ENCODE measurements around the gene HOPX. TPM values are rescaled to one million over a fixed set of nuclear protein-coding genes. Genes with fewer than 3 reads are reported as not detected.

Gene HOPX
- total and polyA plus RNA-seq, 10 donors: 6.0 to 26.0 (median 8.0) TPM

DNA sequence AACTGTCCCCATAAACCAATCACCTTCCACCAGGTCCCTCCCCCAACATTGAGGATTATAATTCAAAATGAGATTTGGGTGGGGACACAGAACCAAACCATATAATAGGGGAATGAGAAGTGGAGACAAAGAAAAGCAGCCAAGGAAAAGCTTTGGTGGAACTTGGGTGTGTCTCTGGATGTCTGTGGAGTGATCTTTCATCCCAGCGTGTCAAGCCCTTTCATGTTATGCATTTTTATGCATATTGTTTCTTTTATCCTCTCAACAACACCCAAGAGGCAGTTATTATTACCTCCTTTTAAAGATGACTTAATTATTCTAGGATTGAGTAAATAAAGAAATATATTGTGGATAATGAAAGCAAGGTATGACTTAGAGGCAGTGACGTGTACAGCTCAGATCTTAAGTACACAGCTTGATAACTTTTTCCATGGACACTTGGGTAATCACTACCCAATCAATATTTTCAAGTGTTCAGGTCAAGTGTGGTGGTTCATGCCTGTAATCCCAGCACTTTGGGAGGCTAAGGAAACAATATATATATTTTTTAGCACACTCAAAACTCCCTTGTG is 42.6 kb upstream of the HOPX start:
- Histone ChIP-seq H3K36me3 (no peaks in the 10 kb centered on the region), H3K27ac (no peak overlapping the region), H3K9me3 (no peaks in the 10 kb centered on the region), H3K27me3 (replicated peaks in 1 of 7) (no peaks in the 10 kb centered on the region), H3K4me3 (no peak overlapping the region), H3K4me1 (no peaks in the 10 kb centered on the region)
- DNase-seq: no peak
- no peak for TF ChIP-seq POLR2A (IDR thresholded peaks at IDR 0.05)
- no peak for TF ChIP-seq POLR2AphosphoS5 (IDR thresholded peaks at IDR 0.05)
- TF ChIP-seq, protein P1, sequence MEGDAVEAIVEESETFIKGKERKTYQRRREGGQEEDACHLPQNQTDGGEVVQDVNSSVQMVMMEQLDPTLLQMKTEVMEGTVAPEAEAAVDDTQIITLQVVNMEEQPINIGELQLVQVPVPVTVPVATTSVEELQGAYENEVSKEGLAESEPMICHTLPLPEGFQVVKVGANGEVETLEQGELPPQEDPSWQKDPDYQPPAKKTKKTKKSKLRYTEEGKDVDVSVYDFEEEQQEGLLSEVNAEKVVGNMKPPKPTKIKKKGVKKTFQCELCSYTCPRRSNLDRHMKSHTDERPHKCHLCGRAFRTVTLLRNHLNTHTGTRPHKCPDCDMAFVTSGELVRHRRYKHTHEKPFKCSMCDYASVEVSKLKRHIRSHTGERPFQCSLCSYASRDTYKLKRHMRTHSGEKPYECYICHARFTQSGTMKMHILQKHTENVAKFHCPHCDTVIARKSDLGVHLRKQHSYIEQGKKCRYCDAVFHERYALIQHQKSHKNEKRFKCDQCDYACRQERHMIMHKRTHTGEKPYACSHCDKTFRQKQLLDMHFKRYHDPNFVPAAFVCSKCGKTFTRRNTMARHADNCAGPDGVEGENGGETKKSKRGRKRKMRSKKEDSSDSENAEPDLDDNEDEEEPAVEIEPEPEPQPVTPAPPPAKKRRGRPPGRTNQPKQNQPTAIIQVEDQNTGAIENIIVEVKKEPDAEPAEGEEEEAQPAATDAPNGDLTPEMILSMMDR (IDR thresholded peaks at IDR 0.05 in 8 of 11, conservative IDR thresholded peaks at IDR 0.05 in 3 of 11): no peak
- intact Hi-C loops (cut with DNase I; ENCODE audit: low total_unique reads): no loop called here
- WGBS, 5 donors: 68 to 80% (median 79%) methylated on average over 2 of the region's 2 CpGs

DNA sequence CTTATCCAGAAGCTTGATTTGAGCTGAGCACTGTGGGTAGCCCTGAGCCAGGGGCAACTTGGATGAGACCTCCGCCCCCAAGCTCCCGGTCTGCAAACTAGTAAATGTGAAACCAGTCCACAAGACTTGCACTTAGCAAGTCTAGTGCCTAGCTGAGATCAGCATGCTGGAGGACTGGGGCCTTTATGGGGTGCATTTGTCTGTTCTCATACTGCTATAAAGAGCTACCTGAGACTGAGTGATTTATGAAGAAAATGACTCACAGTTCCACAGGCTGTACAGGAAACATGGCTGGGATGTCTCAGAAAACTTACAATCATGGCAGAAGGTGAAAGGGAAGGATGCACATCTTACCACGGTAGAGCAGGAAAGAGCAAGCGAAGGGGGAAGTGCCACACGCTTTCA is 42.1 kb upstream of the HOPX start:
- no peak for TF ChIP-seq POLR2AphosphoS5 (IDR thresholded peaks at IDR 0.05)
- H3K36me3 ChIP-seq: no peaks in the 10 kb centered on the region
- no peaks in the 10 kb centered on the region for H3K4me1 ChIP-seq
- intact Hi-C loops (cut with DNase I; ENCODE audit: low total_unique reads): no loop called here
- no peaks in the 10 kb centered on the region for H3K27me3 ChIP-seq (replicated peaks in 1 of 7)
- no peak overlapping the region for H3K4me3 ChIP-seq
- H3K9me3 ChIP-seq: no peaks in the 10 kb centered on the region
- no peak overlapping the region for H3K27ac ChIP-seq
- WGBS, 5 donors: 43 to 61% (median 56%) methylated on average over 5 of the region's 5 CpGs
- no peak for DNase-seq

DNA sequence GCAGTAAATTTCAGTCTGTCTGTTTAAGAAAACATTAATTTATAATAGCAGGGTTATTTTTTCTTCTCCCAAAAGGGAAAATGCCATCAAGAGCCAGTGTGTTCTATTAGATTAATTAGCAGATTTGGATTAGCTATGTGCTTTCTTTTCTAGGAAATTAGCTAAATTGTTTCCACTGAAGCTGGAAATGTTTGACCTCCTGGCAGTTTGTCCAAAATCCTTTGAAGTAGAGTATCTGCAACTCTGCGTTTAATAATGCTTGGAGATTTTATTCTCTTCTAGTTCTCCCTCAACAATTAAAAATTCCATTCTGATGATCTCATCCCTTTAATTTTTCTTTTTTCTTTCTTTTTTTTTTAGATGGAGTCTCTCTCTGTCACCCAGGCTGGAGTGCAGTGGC is 27.1 kb upstream of the HOPX start:
- DNase-seq: no peak
- Histone ChIP-seq H3K27me3 (replicated peaks in 1 of 7) (no peaks in the 10 kb centered on the region), H3K4me3 (no peak overlapping the region), H3K4me1 (peaks cover 0 to 9% (median 0%) of the 10 kb centered on the region in 6 donors), H3K27ac (no peak overlapping the region), H3K36me3 (no peaks in the 10 kb centered on the region), H3K9me3 (peaks cover 0 to 14% (median 0%) of the 10 kb centered on the region in 8 donors)
- TF ChIP-seq POLR2AphosphoS5 (IDR thresholded peaks at IDR 0.05): no peak
- TF ChIP-seq, protein P1 (IDR thresholded peaks at IDR 0.05 in 8 of 11, conservative IDR thresholded peaks at IDR 0.05 in 3 of 11): no peak
- TF ChIP-seq POLR2A (IDR thresholded peaks at IDR 0.05): no peak
- intact Hi-C loops (cut with DNase I; ENCODE audit: low total_unique reads): no loop called here
- 66 to 84% (median 76%) methylated on average over 1 of the region's 1 CpG for WGBS, 5 donors

DNA sequence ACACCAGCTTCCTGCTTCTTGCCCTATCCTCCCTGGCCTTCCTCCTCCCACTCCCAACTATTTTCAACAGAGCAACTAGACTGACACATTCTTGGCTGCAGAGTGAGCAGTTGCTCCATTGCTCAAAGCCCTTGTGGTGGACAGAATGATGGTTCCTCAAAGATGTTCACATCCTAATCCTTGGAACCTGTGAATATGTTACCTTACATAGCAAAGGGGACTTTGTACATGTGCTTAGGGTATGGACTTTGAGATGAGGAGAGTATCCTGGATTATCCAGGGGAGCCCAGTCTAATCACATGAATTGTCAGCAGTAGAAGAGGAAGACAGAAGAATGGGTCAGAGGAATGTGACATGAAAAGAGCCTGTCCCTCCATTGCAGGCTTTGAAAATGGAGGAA is 24.9 kb upstream of the HOPX start:
- H3K9me3 ChIP-seq: no peaks in the 10 kb centered on the region
- no peak overlapping the region for H3K4me3 ChIP-seq
- H3K27ac ChIP-seq: no peak overlapping the region
- intact Hi-C loops (cut with DNase I; ENCODE audit: low total_unique reads): no loop called here
- DNase-seq: no peak
- no peaks in the 10 kb centered on the region for H3K36me3 ChIP-seq
- H3K4me1 ChIP-seq: peaks cover 0 to 9% (median 0%) of the 10 kb centered on the region in 6 donors
- TF ChIP-seq, protein P1 (IDR thresholded peaks at IDR 0.05 in 8 of 11, conservative IDR thresholded peaks at IDR 0.05 in 3 of 11): no peak
- TF ChIP-seq POLR2AphosphoS5 (IDR thresholded peaks at IDR 0.05): no peak
- no peak for TF ChIP-seq POLR2A (IDR thresholded peaks at IDR 0.05)
- no peaks in the 10 kb centered on the region for H3K27me3 ChIP-seq (replicated peaks in 1 of 7)

DNA sequence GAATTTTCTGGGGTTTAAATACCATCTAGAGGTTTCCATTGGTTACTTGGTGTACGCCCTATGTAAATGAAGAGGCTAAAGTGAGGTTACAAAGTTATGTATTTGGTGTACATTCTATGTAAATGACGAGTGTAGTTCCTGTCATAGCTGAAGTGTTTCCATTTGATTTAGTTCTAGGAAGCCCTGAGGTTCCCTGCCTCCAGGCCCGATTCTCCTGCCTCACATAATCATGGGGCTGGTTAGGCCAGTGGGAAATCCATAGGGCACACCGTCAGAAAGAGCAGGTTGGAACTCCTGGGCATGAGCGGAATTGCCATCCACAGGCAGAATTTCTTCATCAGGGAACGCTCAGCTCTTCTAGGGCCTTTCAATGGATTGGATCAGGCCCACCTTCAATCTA is 24.2 kb upstream of the HOPX start:
- Histone ChIP-seq H3K9me3 (no peaks in the 10 kb centered on the region), H3K36me3 (no peaks in the 10 kb centered on the region), H3K27ac (no peak overlapping the region), H3K4me1 (peaks cover 0 to 9% (median 0%) of the 10 kb centered on the region in 6 donors), H3K4me3 (no peak overlapping the region), H3K27me3 (replicated peaks in 1 of 7) (no peaks in the 10 kb centered on the region)
- TF ChIP-seq POLR2A (IDR thresholded peaks at IDR 0.05) (no peak), POLR2AphosphoS5 (IDR thresholded peaks at IDR 0.05) (no peak)
- TF ChIP-seq, protein P1 (IDR thresholded peaks at IDR 0.05 in 8 of 11, conservative IDR thresholded peaks at IDR 0.05 in 3 of 11): no peak
- WGBS, 5 donors: 88 to 90% (median 89%) methylated on average over 6 of the region's 6 CpGs
- no peak for DNase-seq
- intact Hi-C loops (cut with DNase I; ENCODE audit: low total_unique reads): no loop called here

Data from spleen (tissue), 11 donors.